Stimulated activated CD8-positive, alpha-beta memory T cell treated with anti-CD3 and anti-CD28 coated beads, Interleukin-4, amount 100 ng/mL, for 24 hours (primary cell): ENCODE data around the gene EFCAB6.

Experiments
- DNase-seq: peaks from one replicate; pipeline ENCODE4 v3.0.0-alpha.2; 2020; ENCODE audit warnings: low read depth

Gene EFCAB6

DNA sequence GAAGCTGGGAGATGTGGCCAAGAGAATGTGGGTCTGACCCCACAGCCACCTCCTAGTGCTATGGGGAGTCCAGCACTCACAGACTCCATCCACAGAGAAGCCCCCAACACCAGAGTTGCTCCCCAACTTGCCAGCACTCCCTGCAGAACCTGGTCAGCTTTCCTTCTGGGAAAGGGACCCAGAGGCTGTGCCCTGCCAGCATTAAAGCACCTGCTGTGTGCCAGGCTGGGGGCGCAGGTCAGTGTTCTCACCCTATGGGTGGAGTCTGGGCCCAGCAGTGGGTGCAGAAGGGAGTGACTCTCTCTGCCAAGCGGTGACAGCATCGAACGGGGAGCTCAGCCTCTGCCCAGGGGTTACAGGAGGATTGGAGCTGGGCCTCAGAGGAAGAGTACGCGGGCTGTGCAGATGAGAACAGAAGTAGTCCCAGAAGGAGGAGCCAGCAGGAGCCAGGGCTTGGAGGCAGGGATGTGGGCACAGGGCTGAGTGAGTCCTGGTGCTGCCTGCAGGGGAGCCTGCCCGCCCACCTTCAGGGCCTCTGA lies 285.9 kb downstream of the EFCAB6 start:
- DNase-seq = no peak

GRCh38 chr22:43521716-43522115 lies 290.4 kb downstream of the EFCAB6 start:
- DNase-seq = no peak

DNA sequence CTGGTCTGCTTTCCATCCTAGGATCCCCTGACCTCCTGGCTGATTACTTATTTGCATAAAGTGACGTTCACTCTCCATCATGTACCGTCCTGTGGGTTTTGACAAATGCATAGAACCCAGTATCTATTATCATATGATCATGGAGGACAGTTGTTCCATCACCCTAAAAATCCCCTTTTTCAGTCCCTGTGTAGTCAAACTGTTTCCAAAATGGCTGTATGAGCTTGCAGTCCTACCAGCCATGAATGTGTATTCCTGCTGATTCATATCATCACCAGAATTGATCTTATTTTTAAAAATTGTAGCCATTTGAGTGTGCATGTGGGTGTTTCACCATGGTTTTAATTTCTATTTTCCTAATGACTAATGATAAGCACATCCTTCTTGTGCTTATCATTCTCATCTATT lies 291.5 kb downstream of the EFCAB6 start:
- DNase-seq = no peak

DNA sequence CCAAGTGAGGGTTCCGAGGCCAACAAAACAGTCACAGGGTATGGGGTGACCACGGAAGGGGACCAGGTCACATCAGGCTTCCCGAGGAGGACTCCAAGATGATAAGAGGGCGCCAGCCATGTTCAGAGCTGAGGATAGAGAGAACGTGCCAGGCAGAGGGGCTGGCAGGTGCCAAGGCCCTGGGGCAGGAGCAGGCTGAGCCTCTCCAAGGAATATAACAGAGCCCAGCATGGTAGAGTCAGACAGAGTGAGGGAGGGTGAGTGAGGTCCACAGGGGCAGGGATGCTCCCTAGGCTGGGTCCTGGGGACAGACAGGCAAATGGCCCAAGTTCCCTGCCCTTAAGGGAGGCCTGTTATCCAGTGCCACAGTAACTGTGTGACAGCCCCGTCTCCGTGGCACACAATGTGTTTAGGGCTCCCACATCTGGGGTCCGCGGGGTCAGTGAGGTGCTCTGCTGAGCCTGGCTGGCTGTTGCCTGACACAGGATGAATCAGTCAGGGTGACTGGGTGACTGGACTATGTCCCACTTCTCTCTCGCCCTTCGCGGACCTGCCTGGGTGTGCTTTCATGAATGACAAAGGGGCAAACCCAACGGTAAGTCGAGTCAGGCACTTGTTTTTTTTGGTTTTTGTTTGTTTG lies 295.0 kb downstream of the EFCAB6 start:
- DNase-seq = no peak

DNA sequence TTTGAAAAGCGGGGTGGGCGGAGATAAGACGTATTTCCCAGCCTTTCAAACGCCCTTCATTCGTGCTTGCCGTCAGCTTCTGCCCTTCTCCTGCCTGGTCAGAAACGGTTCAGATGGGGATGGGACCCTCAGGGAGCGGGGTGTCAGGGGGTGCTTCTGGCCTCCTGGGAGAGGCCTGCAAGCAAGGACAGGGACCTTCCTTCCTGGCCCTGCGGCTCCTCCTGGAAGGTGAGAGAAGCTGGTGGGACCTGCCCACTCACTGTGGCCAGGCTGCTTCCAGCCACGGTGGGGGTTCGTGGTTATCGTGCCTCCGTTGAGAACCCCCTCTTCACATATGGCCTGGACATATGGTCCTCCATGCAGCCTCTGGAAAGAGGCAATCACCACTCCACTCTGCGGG lies 295.7 kb downstream of the EFCAB6 start:
- DNase-seq = no peak

DNA sequence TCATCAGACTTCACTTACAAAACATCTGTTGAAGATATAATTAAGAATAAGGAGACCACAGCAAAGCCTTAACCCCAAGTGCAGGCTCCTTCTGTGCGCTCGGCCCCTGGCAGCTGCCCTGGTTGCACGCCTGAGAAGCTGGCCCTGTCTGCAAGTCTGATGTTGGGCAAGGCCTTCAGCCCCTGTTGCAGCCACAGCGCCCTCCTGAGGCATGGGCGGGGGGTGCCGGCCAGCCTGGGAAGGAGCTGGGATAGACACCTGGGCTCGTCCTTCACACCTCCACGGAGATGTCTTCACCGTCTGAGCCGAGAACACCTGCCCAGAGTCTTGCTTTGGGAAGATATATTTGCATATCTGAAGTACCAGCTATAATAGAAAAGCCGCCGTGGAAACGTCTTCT lies 296.2 kb downstream of the EFCAB6 start:
- no peak for DNase-seq

DNA sequence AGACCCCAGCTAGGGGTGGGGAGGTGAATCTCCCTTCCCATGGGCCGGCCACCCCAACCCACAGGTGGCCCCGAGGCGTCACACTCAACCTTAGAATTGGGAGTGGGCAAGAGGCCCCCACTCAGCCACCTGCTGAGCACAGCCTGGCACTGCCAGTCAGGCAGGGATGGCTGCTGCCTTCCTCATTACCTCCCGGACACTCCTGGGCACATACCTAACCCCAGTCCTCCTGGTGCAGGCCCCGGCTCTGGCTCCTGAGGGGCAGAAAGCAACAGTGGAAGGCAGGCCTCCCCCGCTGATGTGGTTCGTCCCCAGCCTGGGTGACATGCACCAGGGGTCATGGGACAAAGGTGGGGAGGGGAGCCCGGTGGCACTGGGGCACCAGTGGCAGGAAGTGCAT lies 296.7 kb downstream of the EFCAB6 start:
- DNase-seq = no peak

GRCh38 chr22:43514476-43515157 lies 297.5 kb downstream of the EFCAB6 start:
- DNase-seq = no peak

GRCh38 chr22:43512279-43512678 lies 299.8 kb downstream of the EFCAB6 start:
- DNase-seq = no peak

DNA sequence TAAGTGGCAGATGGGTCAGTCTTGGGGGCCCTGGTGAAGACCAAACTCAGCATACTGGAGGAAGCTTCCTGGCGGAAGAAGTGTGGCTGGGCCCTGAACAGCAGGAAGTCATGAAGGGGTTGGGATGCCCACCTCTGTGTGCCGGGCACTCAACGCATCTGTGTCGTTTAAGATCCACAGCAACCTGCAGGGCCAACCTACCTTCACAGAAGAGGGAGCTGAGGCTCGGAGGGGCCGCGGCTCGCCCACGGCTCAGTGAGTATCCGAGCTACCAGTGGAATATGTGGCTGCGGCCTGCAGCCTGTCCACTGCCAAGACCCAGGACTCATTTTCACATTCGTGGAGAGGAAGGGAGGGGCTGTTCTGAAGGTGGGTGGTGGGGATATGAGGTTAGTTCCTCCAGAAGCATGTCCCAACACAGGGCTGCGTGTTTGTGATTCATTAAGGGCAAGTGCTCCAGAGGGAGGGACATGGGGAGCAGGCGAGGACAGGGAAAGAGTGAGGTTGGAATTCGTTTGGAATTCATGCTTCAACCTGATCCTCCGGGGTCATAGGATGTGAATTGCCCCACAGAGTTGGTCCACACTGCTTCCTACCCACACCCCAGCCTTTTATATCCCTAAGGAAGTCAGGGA lies 300.7 kb downstream of the EFCAB6 start:
- DNase-seq = no peak

DNA sequence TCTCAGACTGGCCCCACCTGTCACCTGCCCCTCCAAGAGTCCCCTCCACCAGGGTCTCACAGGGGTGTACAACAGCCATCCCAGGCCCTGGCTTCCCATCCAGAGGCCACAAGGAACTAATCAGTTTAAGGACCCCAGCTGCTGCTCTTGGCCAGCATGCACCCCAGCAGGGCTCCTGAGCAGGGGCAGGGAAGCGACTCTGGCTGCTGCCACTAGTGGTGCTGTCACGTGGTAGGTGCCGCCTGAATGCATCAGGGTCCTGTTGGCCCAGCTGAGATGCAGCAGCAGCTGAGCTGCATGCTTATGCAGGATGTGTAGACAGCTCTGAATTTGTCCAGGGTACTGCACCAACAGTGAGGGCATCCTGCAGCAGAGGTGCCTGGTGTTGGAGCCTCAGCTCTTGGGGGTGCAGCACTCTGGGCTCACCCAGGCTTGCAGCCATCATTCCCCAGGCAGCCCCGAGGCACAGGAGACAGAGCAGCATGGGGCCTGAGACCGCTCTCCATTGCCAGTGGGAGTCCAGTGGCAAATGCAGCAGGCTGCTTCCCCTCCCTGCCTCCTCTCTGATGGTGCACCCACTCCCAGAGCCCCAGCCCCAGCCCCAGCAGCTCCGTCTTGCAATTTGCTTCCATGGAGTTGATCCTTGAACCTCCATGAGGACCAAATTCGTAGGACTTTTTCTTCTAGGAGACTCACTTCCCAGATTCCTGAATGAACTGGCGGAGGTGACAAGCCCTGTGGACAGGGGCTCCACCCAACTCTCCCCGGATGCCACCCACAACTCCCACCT lies 301.6 kb downstream of the EFCAB6 start:
- no peak for DNase-seq

DNA sequence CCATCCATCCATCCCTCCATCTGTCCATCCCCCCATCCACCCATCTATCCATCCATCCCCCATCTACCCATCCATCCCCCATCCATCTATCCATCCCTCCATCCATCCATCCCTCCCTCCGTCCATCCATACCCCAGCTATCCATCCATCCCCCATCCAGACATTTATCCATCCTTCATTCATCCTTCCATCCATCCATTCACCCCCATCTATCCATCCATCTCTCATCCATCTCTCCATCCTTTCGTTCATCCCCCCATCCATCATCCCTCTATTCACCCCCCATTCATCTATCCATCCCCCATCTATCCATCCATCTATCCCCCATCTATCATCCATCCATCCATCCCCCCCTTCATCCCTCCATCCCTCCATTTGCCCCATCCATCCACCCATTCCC lies 302.8 kb downstream of the EFCAB6 start:
- DNase-seq = no peak

- no peak for DNase-seq
These were observed 303.6 kb downstream of the EFCAB6 start for GRCh38 chr22:43508489-43508888.

- no peak for DNase-seq
These were observed 304.9 kb downstream of the EFCAB6 start for GRCh38 chr22:43507235-43507634.

- DNase-seq = no peak
These were observed 305.6 kb downstream of the EFCAB6 start for GRCh38 chr22:43506487-43506886.

- no peak for DNase-seq
These were observed 306.2 kb downstream of the EFCAB6 start for GRCh38 chr22:43505896-43506295.

DNA sequence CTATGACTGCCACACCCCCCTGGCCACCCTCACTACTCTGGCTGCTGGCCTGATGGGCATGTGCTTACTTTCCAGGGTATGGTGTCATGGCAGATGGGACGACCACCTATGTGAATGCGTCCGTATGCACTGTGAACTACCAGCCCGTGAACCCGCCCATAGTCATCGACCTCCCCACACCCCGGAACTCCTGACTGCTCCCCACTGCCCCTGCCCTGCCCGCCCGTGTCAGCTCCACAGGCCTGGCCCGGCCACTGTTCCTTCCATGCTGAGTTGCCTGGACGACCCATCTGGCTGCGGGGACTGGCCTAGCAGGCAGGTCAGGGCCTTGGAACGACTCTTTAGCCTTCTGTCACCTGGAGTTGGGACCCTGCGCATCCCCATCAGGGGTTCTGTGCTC lies 306.7 kb downstream of the EFCAB6 start:
- DNase-seq = no peak

DNA sequence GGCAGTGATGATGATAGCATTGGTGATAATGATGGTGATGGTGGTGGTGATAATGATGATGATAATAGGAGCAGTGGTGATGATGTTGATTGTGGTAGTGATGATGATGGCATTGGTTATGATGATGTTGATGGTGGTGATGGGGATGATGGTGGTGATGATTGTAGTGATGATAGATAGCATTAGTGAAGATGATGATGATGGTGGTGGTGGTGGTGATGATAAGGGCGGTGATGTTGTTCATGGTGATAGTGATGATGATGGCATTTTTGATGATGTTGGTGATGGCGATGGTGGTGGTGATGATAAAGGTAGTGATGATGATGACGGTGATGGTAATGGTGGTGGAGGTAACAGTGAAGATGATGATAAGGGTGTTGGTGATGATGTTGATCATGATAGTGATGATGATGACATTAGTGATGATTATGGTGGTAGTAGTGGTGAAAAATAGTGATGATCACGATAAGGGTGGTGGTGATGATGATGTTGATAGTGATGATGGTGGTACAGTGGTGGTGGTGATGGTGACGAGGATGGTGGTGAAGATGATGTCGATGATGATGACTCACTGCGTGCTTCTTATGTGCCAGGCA lies 307.3 kb downstream of the EFCAB6 start:
- no peak for DNase-seq

DNA sequence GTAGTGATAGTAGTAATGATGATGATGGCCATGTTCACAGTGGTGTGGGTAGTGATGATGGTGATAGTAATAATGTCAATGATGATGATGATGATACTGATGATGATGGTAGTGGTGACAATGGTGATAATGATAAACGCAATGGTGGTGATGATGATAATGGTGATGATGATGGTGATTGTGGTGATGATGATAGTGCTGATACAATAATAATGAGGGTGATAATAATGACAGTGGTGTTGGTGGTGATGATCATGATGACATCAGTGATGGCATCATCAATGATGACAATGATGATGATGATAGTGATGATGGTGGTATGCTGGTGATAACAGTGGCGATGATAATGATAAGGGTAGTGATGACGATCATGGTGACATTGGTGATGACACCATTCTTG lies 308.0 kb downstream of the EFCAB6 start:
- DNase-seq = no peak

DNA sequence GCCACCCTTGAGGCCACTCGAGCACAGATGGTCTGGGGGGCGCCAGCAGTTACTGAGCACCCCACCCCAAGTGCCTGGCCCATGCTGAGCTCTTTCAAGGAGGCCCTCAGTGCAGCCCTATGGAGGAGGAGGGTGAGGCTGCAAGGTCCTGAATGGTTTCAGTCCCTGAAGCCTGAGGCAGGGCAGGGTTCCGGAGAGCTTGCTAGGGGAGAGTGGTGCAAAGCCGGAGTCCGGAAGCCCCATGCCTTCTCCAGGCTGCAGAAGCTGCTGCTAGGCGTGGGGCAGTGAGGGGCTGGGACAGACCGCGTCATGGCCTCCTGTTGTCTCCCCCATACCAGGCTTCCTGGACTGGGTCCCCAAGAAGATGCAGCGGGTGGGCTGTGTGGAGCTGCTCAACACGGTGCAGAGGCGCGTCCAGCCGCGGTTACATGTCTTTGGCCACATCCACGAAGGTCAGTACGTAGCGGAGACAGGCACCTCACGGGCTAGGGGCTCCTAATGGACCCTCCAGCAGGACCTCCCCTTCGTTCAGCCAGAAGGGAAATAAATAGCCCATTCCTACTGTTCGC lies 309.7 kb downstream of the EFCAB6 start:
- DNase-seq = no peak

DNA sequence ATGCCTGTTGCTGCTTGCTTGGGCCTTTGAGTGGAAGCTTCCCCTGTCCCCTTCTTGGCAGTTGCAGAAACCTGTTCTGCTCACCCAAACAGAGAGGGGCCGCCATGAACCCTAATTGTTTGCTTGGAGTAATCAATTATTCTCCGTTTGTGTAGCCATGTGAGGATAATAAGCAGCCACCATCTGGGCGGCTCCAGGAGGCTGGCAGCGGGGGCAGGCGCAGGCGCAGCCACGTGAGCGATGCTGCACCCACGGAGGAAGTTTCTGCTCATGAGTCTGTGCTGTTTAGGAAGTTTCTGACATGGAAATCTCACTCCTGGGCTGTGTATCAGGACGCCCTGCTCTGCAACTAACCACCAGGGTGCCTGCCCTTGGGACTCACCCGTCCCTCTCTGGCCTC lies 310.2 kb downstream of the EFCAB6 start:
- no peak for DNase-seq
